ENCODE data around the gene PGLYRP3.

Gene PGLYRP3

GRCh38 chr1:153313288-153313687, 536 bp upstream of the PGLYRP3 start:
- no peak for TF ChIP-seq YY1 (IDR thresholded peaks at IDR 0.05; ENCODE audit: low read depth)
- no peak for TF ChIP-seq TCF12 (IDR thresholded peaks at IDR 0.05; ENCODE audit: low read depth)
- TF ChIP-seq EGR1 (IDR thresholded peaks at IDR 0.05) = no peak
- no peak for TF ChIP-seq FOXM1 (IDR thresholded peaks at IDR 0.05; ENCODE audit: borderline replicate concordance, low read depth)
- no peak for TF ChIP-seq REST (IDR thresholded peaks at IDR 0.05; ENCODE audit: low read depth)
- TF ChIP-seq RAD21 (IDR thresholded peaks at IDR 0.05; ENCODE audit: low read depth) = no peak
- TF ChIP-seq EP300 (IDR thresholded peaks at IDR 0.05; ENCODE audit: borderline replicate concordance) = no peak
- no peak for TF ChIP-seq USF1 (IDR thresholded peaks at IDR 0.05)
- no peak for TF ChIP-seq TAF1 (IDR thresholded peaks at IDR 0.05; ENCODE audit: low read depth)

GRCh38 chr1:153310526-153310925, 2.2 kb downstream of the PGLYRP3 start:
- TF ChIP-seq EGR1 (IDR thresholded peaks at IDR 0.05) (no peak), MAX (IDR thresholded peaks at IDR 0.05) (no peak), FOXM1 (IDR thresholded peaks at IDR 0.05; ENCODE audit: borderline replicate concordance, low read depth) (no peak), ZBTB7A (IDR thresholded peaks at IDR 0.05; ENCODE audit: low read depth) (no peak), CEBPB (IDR thresholded peaks at IDR 0.05) (no peak), TAF1 (IDR thresholded peaks at IDR 0.05; ENCODE audit: low read depth) (no peak), RAD21 (IDR thresholded peaks at IDR 0.05; ENCODE audit: low read depth) (no peak), NFIC (IDR thresholded peaks at IDR 0.05) (no peak), TEAD4 (IDR thresholded peaks at IDR 0.05) (no peak), REST (IDR thresholded peaks at IDR 0.05; ENCODE audit: low read depth) (no peak), CREB1 (IDR thresholded peaks at IDR 0.05; ENCODE audit: low read depth) (no peak), USF1 (IDR thresholded peaks at IDR 0.05) (no peak), EP300 (IDR thresholded peaks at IDR 0.05; ENCODE audit: borderline replicate concordance) (no peak), YY1 (IDR thresholded peaks at IDR 0.05; ENCODE audit: low read depth) (no peak), TCF12 (IDR thresholded peaks at IDR 0.05; ENCODE audit: low read depth) (no peak)

- no peak for TF ChIP-seq CEBPB (IDR thresholded peaks at IDR 0.05)
- no peak for TF ChIP-seq TEAD4 (IDR thresholded peaks at IDR 0.05)
- TF ChIP-seq USF1 (IDR thresholded peaks at IDR 0.05) = no peak
- no peak for TF ChIP-seq TAF1 (IDR thresholded peaks at IDR 0.05; ENCODE audit: low read depth)
- no peak for TF ChIP-seq EGR1 (IDR thresholded peaks at IDR 0.05)
- no peak for TF ChIP-seq EP300 (IDR thresholded peaks at IDR 0.05; ENCODE audit: borderline replicate concordance)
- no peak for TF ChIP-seq NFIC (IDR thresholded peaks at IDR 0.05)
- TF ChIP-seq ZBTB7A (IDR thresholded peaks at IDR 0.05; ENCODE audit: low read depth) = no peak
- TF ChIP-seq TCF12 (IDR thresholded peaks at IDR 0.05; ENCODE audit: low read depth) = no peak
- TF ChIP-seq FOXM1 (IDR thresholded peaks at IDR 0.05; ENCODE audit: borderline replicate concordance, low read depth) = no peak
- no peak for TF ChIP-seq RAD21 (IDR thresholded peaks at IDR 0.05; ENCODE audit: low read depth)
- no peak for TF ChIP-seq MAX (IDR thresholded peaks at IDR 0.05)
- TF ChIP-seq CREB1 (IDR thresholded peaks at IDR 0.05; ENCODE audit: low read depth) = no peak
- no peak for TF ChIP-seq YY1 (IDR thresholded peaks at IDR 0.05; ENCODE audit: low read depth)
Observed at GRCh38 chr1:153309441-153309840, 3.3 kb downstream of the PGLYRP3 start.

GRCh38 chr1:153308540-153308939, 4.2 kb downstream of the PGLYRP3 start:
- no peak for TF ChIP-seq NFIC (IDR thresholded peaks at IDR 0.05)
- no peak for TF ChIP-seq CEBPB (IDR thresholded peaks at IDR 0.05)
- TF ChIP-seq FOXM1 (IDR thresholded peaks at IDR 0.05; ENCODE audit: borderline replicate concordance, low read depth) = no peak
- no peak for TF ChIP-seq ZBTB7A (IDR thresholded peaks at IDR 0.05; ENCODE audit: low read depth)
- no peak for TF ChIP-seq USF1 (IDR thresholded peaks at IDR 0.05)
- TF ChIP-seq TEAD4 (IDR thresholded peaks at IDR 0.05) = no peak
- no peak for TF ChIP-seq TAF1 (IDR thresholded peaks at IDR 0.05; ENCODE audit: low read depth)
- TF ChIP-seq TCF12 (IDR thresholded peaks at IDR 0.05; ENCODE audit: low read depth) = no peak
- no peak for TF ChIP-seq RAD21 (IDR thresholded peaks at IDR 0.05; ENCODE audit: low read depth)
- TF ChIP-seq EGR1 (IDR thresholded peaks at IDR 0.05) = no peak
- no peak for TF ChIP-seq YY1 (IDR thresholded peaks at IDR 0.05; ENCODE audit: low read depth)
- no peak for TF ChIP-seq REST (IDR thresholded peaks at IDR 0.05; ENCODE audit: low read depth)
- no peak for TF ChIP-seq MAX (IDR thresholded peaks at IDR 0.05)
- no peak for TF ChIP-seq CREB1 (IDR thresholded peaks at IDR 0.05; ENCODE audit: low read depth)
- TF ChIP-seq EP300 (IDR thresholded peaks at IDR 0.05; ENCODE audit: borderline replicate concordance) = no peak

Data from Ishikawa (cell line).